ENCODE data around the gene TRIM58.

The TRIM58 gene

DNA sequence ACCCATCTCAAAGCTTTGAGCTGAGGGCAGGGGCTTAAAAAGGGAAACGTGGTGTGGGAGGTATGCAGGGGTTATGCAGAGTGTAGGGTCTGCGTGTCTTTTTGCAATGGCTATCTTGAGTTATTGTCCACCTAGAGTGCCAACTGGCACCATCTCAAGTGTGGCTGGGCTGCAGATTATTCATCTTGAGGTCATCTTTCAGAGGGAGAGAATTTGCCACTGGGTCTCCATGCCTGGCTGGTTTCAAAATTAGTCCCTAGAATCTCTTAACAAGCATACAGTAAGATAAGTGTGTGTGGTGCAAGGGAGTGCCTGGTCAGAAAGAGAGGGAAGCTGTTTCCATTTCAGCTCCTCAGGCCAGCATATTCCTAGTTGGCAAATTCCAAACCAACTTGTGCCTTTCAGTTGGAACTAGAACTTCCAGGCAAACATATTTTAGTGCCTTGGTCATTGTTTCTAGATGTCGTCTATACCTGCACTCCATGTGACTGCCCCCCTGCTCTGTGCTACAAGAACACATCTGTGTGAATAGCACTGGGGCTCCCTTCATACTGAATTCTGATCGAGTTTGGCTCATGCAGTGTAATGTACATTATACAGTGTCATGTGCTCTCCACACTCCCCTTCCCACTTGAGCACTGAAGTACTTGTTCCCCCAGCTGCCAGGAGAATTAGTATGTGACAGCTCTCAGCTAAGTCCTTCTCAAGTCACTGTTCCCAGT lies 58.1 kb downstream of the TRIM58 start:
- Histone ChIP-seq H3K9me3 (ENCODE audit: control insufficient read depth, insufficient read depth, low read length) (no peaks in the 10 kb centered on the region), H3K27ac (ENCODE audit: low read length) (no peak overlapping the region), H3K4me1 (ENCODE audit: control insufficient read depth, insufficient read depth, low read length) (no peaks in the 10 kb centered on the region), H3K27me3 (ENCODE audit: control insufficient read depth, insufficient read depth, low read length) (no peaks in the 10 kb centered on the region), H3K4me3 (ENCODE audit: low read length) (no peak overlapping the region), H3K36me3 (ENCODE audit: control insufficient read depth, insufficient read depth, low read length) (no peaks in the 10 kb centered on the region)
- WGBS (ENCODE audit: insufficient coverage, insufficient read length) = no CpG with 5 or more reads among the region's 4 CpGs
- DNase-seq (ENCODE audit: low read depth, low spot score) = no peak

DNA sequence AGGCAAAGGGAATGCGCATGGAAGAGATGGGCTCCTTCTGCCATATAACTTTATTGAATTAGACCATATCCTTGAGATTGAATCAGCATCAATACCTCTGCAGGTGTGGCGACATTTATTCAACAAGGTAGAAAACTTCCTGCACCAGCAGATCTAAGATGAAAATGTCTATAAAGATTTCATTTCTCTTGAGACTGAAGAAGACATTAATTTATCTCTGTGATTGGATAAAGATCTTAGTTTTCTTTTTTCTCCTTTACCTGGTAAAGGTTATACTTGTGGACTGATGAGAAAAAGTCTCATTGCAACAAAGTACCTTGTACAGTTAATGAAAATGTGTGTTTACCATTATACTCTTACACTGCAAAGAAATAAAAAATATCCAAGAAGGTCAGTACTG lies 63.0 kb downstream of the TRIM58 start, which contains the start of gene OR2T8:
OR2T8 (plus strand) TSS at position 301 of the 400 bp plus-strand sequence. CDS start 766 bp downstream, outside the sequence.
- H3K4me1 ChIP-seq (ENCODE audit: control insufficient read depth, insufficient read depth, low read length) = no peaks in the 10 kb centered on the region
- H3K27ac ChIP-seq (ENCODE audit: low read length) = no peak within 1 kb of the TSS
- no peaks in the 10 kb centered on the region for H3K36me3 ChIP-seq (ENCODE audit: control insufficient read depth, insufficient read depth, low read length)
- H3K27me3 ChIP-seq (ENCODE audit: control insufficient read depth, insufficient read depth, low read length) = no peaks in the 10 kb centered on the region
- H3K9me3 ChIP-seq (ENCODE audit: control insufficient read depth, insufficient read depth, low read length) = no peaks in the 10 kb centered on the region
- no peak for DNase-seq (ENCODE audit: low read depth, low spot score)
- no CpG with 5 or more reads among the region's 2 CpGs for WGBS (ENCODE audit: insufficient coverage, insufficient read length)
- no peak within 1 kb of the TSS for H3K4me3 ChIP-seq (ENCODE audit: low read length)

- H3K4me3 ChIP-seq (ENCODE audit: low read length) = no peak overlapping the region
- H3K36me3 ChIP-seq (ENCODE audit: control insufficient read depth, insufficient read depth, low read length) = no peaks in the 10 kb centered on the region
- H3K9me3 ChIP-seq (ENCODE audit: control insufficient read depth, insufficient read depth, low read length) = no peaks in the 10 kb centered on the region
- no CpG with 5 or more reads among the region's 3 CpGs for WGBS (ENCODE audit: insufficient coverage, insufficient read length)
- H3K4me1 ChIP-seq (ENCODE audit: control insufficient read depth, insufficient read depth, low read length) = no peaks in the 10 kb centered on the region
- H3K27ac ChIP-seq (ENCODE audit: low read length) = no peak overlapping the region
- DNase-seq (ENCODE audit: low read depth, low spot score) = no peak
- no peaks in the 10 kb centered on the region for H3K27me3 ChIP-seq (ENCODE audit: control insufficient read depth, insufficient read depth, low read length)
These were observed 67.0 kb downstream of the TRIM58 start for GRCh38 chr1:247923941-247924340.

DNA sequence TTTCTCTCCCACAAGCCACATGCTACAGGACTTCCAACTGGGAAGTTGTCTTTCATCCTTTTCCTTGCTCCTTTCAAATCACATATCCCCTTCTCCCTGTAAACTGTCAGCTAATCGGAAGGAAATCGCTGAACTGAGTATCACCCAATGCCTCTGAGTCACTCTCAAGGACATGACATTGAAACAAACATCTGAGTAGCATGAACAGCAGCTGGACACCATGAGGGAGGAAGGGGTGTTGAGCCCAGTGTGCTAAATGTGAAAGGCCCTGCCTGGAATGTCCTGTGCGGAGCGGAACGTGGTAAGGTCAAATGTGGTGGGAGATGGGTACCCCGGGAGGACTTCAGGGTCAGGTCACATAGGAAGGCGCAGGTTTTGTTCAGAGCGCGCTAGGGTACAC lies 67.9 kb downstream of the TRIM58 start, which contains the start of gene OR2AJ1:
OR2AJ1 (plus strand) TSS at position 22 of the 400 bp plus-strand sequence. CDS start 8,880 bp downstream, outside the sequence.
- H3K4me3 ChIP-seq (ENCODE audit: low read length) = no peak within 1 kb of the TSS
- H3K36me3 ChIP-seq (ENCODE audit: control insufficient read depth, insufficient read depth, low read length) = no peaks in the 10 kb centered on the region
- no peaks in the 10 kb centered on the region for H3K27me3 ChIP-seq (ENCODE audit: control insufficient read depth, insufficient read depth, low read length)
- WGBS (ENCODE audit: insufficient coverage, insufficient read length) = no CpG with 5 or more reads among the region's 9 CpGs
- H3K9me3 ChIP-seq (ENCODE audit: control insufficient read depth, insufficient read depth, low read length) = no peaks in the 10 kb centered on the region
- no peaks in the 10 kb centered on the region for H3K4me1 ChIP-seq (ENCODE audit: control insufficient read depth, insufficient read depth, low read length)
- no peak for DNase-seq (ENCODE audit: low read depth, low spot score)
- H3K27ac ChIP-seq (ENCODE audit: low read length) = no peak within 1 kb of the TSS

All from iPS DF 6.9 (cell line).